Right renal cortex interstitium (tissue), 3 donors: Measurements from ENCODE around the gene AGAP2. TPM values are rescaled to one million over a fixed set of nuclear protein-coding genes. Genes with fewer than 3 reads are reported as not detected.

Experiments
- DNase-seq, 3 donors: peaks; one replicate each; pipeline ENCODE4 v3.0.0-alpha.2; 2013; ENCODE audit warnings: low read depth in 3 of 3, low spot score in 2 of 3
- polyA plus RNA-seq, 3 donors: library from polyadenylated mRNA; unstranded; fragments of 120-200 nt; gene quantifications; one replicate each; pipeline ENCODE4 v1.2.1, GENCODE V29; 2013; ENCODE audit not compliant: insufficient read length in 3 of 3

The AGAP2 gene
- polyA plus RNA-seq, 3 donors = 0.68 to 1.9 (median 1.2) TPM

DNA sequence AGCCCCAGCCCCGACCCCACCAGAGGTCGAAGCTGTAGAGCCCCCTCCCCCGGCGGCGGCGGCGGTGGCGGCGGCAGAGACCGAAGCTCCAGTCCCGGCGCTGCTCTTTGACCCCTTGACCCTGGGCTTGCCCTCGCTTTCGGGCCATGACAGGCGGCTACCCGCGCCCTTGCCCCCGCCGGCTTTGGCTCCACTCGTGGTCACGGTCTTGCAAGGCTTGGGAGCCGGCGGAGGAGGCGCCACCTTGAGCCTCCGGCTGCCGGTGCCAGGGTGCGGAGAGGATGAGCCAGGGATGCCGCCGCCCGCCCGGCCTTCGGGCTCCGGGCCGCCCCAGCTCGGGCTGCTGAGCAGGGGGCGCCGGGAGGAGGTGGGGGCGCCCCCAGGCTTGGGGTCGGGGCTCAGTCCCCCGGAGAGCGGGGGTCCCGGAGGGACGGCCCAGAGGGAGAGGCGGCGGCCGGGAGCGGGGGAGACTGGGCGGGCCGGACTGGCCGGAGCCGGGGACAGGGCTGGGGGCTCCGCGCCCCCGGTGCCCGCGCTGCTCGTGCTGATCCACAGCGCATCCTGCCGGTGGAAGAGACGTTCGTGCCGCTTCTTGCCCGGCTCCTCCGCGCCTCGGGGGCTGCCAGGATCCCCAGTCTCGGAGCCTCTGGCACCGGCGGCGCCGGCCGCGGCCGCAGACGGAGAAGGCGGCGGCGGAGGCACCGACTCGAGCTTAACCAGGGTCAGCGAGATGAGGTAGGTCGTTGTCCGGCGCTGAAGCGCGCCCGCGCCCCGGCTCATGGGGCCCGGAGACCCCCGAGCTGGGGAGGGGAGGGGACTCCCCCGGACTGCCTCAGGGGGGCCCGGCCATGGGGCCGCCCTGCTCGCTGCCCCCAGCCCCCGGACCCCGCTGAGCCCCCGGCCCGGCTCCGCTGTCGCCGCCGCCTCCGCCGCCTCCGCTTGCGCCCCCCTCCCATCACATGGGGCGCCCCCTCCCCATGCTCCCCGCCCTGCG lies 778 bp downstream of the AGAP2 start:
- DNase-seq = no peak

DNA sequence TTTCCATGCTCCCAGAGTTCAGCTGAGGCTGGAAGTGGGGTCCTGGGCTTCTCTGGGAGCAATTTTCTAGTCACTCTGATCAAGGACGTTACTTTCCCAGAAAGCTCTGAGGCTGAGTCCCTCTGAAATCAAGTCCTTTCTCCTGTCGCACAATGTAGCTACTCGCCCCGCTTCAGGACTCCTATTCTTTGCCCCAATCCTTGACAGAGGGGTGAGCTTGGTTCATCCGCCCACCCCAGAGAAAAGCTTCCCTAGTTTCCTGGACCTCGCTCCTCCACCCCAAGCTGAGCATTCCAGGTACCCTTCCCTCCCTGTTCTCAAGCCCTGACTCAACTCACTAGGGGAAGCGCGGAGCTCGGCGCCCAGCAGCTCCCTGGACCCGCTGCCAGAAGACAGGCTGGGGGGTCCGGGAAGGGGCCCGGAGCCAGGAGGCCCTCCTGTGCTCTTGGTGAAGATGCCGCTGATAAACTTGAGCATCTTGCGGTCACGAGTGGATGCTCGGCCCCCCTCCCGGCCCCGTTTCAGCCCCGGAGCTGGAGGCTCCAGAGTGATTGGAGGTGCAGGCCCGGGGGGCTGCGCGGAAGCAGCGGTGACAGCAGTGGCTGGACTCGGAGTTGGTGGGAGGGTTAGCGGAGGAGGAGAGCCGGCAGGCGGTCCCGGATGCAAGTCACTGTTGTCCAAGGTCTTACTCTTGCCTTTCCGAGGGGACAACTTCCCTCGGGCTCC lies 1.6 kb downstream of the AGAP2 start:
- no peak for DNase-seq

DNA sequence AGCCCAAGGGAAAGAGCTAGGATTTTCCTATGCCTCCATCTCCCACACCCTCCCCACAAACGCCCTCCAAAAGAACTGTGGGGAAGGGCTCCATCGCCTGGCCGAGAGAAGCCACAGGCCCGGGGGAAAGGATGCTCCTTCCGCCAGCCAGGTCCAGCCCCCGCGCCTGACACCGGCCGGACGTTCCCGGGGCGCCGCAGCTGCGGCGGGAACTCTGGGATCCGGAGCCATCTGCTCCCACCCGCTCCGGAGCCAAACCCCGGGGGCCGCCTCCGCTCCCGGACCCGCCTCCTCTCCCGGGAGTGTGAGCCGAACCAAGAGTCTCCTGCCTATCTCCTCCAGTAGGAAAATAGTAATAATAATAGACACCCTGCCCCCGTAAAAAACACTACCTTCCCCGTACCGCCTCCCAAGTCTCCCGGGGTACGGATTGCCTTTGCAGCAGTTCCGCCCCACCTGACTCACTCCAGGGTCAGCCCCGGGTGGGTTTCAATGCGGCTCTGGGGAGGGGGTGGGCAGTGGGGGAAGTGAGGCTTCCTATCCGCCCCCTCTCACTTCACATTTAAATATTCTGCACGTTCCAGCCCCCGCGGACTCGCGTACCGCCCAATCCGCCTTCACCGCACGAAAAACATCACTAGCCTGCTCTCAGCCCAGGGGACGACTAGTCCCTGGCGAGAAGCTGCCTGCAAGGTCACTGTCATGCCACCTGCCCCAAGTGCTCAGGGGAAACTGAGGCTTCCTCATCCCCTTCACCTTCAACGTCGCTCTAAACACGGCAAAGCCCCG lies 2.4 kb downstream of the AGAP2 start:
- DNase-seq = no peak

- no peak for DNase-seq
Measured at GRCh38 chr12:57735198-57735855, 3.2 kb downstream of the AGAP2 start.

DNA sequence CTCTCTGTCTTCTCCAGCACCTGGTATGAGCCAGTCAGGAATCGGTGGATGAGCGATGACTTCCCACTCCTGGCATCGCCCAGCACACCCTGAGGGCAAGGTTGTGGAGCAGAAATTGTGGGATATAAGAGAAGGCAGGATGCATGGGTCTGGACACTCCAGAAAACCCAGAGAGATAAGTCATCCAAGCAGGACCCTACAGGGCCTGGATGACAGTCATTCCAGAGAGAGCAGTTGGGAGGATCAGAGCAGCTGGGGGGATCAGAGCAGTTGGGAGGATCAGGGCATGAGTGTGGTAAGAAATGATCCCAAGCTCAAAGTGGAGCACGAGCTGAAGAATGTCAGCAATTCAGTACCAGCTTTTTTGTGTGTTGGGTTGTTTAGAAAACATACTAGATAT lies 4.0 kb downstream of the AGAP2 start:
- DNase-seq = no peak

GRCh38 chr12:57733928-57734327 lies 4.6 kb downstream of the AGAP2 start:
- DNase-seq = no peak

DNA sequence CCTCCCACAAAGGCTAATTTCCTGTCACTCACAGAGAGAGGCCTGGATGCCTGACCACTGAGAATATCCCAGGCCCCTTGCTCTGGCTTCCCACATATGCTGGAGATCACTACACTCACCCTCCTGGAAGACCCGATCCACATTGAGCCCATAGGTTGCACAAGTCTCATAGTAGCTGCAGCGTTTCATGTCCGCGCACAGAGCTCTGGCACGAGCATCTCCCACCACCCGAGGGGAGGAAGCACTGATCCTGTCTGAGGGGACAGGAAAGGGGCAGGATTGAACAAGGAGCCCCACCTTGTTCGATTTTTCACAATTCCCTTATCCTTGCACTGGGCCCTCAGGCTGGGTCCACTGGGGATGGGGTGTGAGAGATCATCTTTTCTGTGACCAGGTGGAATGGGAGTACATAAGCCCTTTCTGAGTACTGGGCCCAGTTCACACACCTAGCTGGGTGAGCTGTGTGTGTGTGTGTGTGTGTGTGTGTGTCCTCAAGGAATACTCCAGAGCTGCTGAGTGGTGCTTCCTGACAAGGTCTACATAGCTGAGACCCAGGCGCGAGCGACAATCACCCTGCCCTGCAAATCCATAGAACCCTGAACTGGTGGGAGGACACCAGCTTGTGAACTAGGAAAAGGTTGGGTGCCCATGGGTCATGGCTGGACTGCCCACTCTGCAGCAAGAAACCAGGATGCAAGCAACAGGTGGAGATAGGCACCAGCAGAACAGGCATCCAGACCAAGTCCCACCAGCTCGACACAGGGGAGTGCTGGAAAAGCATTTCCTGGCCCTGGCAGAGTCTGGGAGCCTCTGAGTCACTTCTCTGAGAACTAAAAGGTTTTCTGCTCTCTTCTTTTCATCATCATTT lies 5.6 kb downstream of the AGAP2 start:
- DNase-seq = no peak

DNA sequence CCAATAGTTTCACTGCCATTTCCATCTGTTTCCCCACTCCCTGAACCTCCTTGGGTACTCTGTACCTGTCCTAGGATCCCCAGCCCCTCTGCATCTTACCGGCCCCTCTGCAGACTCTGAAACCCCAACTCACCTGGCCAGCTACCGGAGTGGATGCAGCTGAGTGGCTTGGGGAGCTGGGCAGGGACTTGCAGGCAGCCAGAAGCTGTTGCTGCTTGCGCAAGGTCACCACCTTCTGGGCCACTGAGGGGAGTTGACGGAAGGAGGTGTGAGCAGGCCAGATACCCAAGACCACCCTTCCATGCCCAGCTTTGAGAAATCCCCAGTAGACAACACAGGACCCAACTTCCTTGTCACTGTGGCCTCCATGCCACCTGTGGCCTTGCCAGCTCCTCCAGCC lies 6.3 kb downstream of the AGAP2 start:
- DNase-seq = no peak

DNA sequence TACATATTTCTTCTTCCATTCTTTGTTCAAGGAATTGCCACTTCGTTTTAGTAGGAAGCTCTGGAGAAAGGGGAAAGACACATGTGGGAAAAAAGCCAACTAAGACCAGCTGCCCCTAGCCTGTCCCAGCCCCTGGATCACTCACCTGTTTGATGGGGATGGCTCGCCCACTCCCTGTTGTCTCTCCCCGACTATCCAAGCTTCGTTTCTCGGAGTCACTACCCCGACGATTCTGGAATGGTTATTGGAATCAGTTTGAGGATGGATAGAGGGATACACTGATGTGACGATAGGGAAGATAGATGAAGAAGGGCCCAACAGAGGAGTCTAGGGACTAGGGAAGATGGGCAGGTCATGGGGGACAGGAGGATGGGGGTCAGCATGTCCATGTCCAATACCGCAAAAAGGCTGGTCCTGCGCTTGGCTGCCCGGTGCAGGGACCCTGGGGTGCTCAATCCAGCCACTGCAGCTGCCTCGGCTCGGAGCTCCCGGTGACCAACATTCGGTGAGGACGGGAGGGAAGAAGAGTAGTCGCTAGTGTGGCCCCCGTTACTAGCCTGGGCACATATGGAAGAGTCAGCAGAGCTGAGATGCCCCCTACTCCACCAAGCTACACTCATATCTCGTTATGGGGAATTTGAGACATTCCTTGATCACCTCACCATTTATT lies 7.0 kb downstream of the AGAP2 start:
- no peak for DNase-seq

- no peak for DNase-seq
Measured at GRCh38 chr12:57730336-57731067, 8.0 kb downstream of the AGAP2 start.

DNA sequence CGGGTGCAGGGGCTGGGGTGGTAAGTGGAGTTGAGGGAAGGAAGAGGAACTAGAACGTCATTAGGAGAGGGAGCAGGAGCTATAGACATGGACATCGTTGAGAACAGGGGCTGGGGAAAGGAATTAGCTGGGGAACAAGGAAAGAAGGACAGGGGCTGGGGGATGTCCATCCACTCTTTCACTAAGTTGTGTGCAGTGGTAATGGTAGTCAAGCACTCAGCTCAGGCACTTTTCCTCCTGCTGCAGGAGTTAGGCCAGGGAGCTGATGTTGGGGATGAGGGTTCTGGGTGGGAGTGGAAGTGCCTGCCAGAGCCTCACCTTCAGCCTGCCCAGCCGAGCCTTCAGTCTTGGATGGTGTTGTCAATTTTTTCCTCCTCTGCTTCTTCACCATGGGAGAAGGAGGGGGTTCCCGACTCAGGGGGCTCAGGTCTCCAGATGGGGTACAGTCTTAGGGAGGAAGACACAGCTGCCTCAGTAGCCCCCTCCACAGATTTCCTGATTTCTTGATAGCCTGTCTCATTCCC lies 9.2 kb downstream of the AGAP2 start:
- no peak for DNase-seq

DNA sequence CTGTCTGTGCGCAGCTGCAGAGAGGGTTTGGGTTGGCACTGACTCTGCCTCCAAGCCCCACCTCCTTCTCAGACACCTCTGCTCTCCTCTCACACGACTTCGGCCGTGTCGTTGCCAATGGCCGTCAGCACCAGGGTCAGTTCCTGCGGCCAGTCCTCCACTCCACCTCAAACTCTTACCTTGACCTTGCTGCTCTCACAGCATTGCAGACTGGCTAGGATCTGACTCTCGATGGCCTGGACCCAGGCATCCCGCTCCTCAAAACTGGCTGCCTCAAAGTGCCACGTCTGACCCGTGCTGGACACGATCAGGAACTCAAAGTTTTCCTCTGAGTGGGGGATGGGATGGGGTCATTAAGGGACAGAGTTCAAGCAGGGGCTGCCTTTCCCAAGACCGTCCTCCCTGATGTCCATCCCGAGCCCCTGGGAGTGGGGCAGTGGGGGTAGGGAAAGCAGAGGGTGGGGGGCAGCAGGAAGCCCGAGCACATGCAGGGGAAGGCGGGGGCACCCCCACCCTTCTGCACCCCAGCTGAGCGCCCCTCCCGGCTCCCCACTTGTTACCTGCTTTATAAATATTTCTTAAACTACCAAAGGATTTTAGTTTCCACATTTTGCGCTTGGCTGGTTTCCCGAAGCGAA lies 10.7 kb downstream of the AGAP2 start:
- no peak for DNase-seq

DNA sequence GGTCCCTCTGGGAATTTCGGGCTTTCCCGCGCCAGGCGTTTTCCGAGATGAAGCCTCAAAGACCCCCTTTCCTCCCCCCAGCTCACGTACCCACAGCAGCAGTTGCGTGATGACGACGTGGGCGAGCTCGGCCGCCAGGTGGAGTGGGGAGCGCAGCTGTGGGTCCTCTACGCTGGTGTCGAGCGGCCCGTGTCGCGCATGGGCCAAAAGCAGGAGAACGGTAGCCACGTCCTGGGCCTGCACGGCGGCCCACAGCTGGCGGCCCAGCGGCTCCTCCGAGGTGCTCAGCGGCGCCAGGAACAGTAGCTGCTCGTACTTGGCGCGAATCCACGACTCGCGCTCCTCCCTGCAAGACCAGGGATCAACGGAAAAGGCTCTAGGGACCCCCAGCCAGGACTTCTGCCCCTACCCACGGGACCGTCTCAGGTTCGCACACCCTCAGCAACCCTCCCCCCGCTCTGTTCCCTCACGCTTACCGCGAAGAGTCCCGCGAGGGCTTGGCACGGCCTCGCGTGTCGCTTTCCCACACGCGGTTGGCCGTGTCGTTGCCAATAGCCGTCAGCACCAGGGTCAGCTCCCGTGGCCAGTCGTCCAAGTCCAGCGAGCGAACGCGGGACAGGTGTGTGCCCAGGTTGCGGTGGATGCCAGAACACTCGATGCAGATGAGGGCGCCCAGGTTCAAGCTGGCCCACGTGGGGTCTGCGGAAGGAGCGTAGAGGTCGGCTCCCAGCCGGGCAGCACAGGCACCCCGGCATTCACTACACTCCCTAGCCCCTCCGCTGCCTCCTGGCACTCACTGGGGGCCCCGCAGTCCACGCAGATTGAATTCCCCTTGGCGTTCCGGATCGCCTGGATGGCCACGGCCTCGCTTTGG lies 11.4 kb downstream of the AGAP2 start:
- DNase-seq = no peak

DNA sequence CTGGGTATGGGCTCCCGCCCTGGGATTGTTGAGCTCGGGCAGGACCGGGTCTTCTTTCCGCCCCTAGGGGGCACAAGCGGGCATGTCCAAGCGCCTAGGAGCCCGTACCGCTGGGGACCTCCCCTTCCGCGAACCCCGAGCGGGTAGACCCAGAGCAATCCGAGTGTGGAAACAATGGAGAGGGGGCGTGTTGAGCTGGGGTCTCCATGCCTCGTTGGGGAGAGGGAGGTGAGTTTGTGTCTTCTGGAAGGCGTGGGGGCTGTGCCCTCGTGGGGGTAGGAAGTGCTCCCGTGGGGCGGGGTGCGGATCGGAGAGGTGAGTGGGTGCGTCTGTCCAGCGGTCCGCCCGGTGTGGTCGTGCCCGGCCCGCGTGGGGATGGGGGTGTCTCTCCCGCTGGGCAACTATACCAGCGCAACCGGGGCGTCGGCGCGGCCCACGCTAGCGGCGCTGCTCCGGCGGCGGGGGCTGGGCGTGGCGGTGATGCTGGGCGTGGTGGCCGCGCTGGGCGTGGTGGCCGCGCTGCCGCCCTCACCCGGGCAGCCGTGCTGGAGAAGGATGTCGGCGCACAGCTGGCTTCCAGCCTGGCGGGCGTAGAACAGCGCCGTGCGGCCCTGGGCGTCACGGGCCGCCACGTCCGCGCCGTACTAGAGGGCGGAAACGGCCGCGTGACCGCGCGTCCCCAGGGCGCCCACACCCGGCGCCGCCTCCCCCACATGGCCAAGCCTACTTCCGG lies 12.2 kb downstream of the AGAP2 start:
- DNase-seq = no peak

DNA sequence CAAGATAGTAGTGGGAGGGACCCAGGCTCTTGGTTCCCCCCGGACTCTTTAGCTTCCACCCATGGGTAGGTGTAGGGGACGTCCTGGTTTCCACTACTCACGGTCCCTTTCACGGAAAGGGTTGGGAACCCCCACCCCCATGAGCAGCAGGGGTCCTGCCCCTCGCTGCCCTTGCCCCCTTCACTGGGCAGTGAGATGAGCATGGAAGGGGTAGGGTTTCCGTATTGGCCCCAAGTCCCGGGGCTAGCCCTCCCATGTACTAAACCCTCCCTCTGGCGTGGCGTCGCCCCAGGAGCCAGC lies 12.7 kb downstream of the AGAP2 start:
- DNase-seq = no peak
